Mesothelial cell of epicardium (in vitro differentiated cells): ENCODE results near the gene EPS15. TPM values are rescaled to one million over a fixed set of nuclear protein-coding genes. Genes with fewer than 3 reads are reported as not detected.

Experiments used
- DNase-seq, 2 experiments: peaks; one replicate each; pipeline ENCODE4 v3.0.0; 2021; ENCODE audit warnings: low spot score in 2 of 2; ENCODE audit not compliant: unreplicated experiment in 2 of 2
- H3K27ac Mint-ChIP-seq: 2 replicates; pipeline ENCODE4 v1.8.0; 2021; ENCODE audit warnings: mixed read lengths
- H3K27me3 Mint-ChIP-seq: 2 replicates; pipeline ENCODE4 v1.8.0; 2021; ENCODE audit warnings: low read depth, mixed read lengths
- H3K36me3 Mint-ChIP-seq: 2 replicates; pipeline ENCODE4 v1.8.0; 2021; ENCODE audit warnings: mixed read lengths
- H3K4me1 Mint-ChIP-seq: 2 replicates; pipeline ENCODE4 v1.8.0; 2021; ENCODE audit warnings: mixed read lengths
- H3K4me3 Mint-ChIP-seq: 2 replicates; pipeline ENCODE4 v1.8.0; 2021; ENCODE audit warnings: mild to moderate bottlenecking, moderate library complexity, mixed read lengths
- H3K9me3 Mint-ChIP-seq: 2 replicates; pipeline ENCODE4 v1.8.0; 2021; ENCODE audit warnings: mixed read lengths
- total RNA-seq: library from RNA; stranded (reverse); gene quantifications from 3 replicates; pipeline ENCODE4 v1.2.1, GENCODE V29; 2021
- TF ChIP-seq, protein P1 (sequence below): fragments of 200-600 bp; sonication (generic); IDR thresholded peaks from one replicate; pipeline ENCODE4 v1.5.0; 2021; ENCODE audit warnings: antibody characterized with exemption; ENCODE audit not compliant: unreplicated experiment

EPS15 gene
- total RNA-seq, 1 donor from 2014 or later, result 52.5 TPM

DNA sequence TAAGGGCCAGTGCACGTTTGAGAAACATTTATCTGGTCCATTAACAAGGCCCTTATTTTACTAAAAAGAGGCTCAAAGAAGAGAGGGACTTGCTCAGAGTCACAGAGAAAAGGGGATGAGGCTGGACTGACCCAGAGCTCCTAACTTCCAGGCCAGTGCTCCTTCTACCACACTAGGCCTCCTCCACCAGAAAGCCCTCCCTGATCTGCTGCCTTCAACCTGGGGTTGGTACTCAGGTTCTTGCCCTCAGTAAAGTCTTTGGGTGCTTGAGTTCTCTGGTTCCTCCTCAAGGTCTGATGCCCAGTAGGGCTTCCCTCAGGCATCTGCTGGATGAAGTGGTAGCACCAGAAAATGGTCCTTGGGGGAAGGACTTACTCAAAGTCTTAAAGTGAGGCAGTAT, 214.7 kb downstream of the EPS15 start:
- H3K9me3 Mint-ChIP-seq, result no peaks in the 10 kb centered on the region
- H3K4me3 Mint-ChIP-seq, result no peak overlapping the region
- TF ChIP-seq, protein P1, sequence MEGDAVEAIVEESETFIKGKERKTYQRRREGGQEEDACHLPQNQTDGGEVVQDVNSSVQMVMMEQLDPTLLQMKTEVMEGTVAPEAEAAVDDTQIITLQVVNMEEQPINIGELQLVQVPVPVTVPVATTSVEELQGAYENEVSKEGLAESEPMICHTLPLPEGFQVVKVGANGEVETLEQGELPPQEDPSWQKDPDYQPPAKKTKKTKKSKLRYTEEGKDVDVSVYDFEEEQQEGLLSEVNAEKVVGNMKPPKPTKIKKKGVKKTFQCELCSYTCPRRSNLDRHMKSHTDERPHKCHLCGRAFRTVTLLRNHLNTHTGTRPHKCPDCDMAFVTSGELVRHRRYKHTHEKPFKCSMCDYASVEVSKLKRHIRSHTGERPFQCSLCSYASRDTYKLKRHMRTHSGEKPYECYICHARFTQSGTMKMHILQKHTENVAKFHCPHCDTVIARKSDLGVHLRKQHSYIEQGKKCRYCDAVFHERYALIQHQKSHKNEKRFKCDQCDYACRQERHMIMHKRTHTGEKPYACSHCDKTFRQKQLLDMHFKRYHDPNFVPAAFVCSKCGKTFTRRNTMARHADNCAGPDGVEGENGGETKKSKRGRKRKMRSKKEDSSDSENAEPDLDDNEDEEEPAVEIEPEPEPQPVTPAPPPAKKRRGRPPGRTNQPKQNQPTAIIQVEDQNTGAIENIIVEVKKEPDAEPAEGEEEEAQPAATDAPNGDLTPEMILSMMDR, result no peak
- no peak for DNase-seq
- H3K36me3 Mint-ChIP-seq, result no peaks in the 10 kb centered on the region
- H3K27ac Mint-ChIP-seq, result no peak overlapping the region
- no peaks in the 10 kb centered on the region for H3K27me3 Mint-ChIP-seq
- peaks cover 2% of the 10 kb centered on the region for H3K4me1 Mint-ChIP-seq

Other genes with a start within 250 kb of the EPS15 start
- gene TTC39A, start 188.7 kb downstream of the EPS15 start, total RNA-seq, result 8.0 to 10.1 TPM (median 8.4 TPM) in 3 replicates
- 99.9 to 103 TPM (median 101 TPM) in 3 replicates for gene OSBPL9, start 97.8 kb upstream of the EPS15 start, total RNA-seq